Skin of body (tissue), 2 donors: ENCODE results near the gene ANAPC2. TPM values are rescaled to one million over a fixed set of nuclear protein-coding genes. Genes with fewer than 3 reads are reported as not detected.

Source experiments
- DNase-seq: peaks from one replicate; lab custom pipeline; 2025; lab: John Stamatoyannopoulos, UW
- total RNA-seq: library from RNA; depleted of rRNA; stranded (reverse); fragments of >200 nt; gene quantifications from one replicate; pipeline ENCODE4 v1.2.3, GENCODE V29; 2014

ANAPC2 gene
- total RNA-seq, 1 donor from 2014 or later, result 22.0 TPM

GRCh38 chr9:137178201-137178938, 10.0 kb downstream of the ANAPC2 start:
- DNase-seq, result no peak

GRCh38 chr9:137176302-137177182, 11.8 kb downstream of the ANAPC2 start:
- DNase-seq, result no peak

- DNase-seq, result no peak
These were observed 12.9 kb downstream of the ANAPC2 start for GRCh38 chr9:137175345-137175961.

GRCh38 chr9:137174722-137175293, 13.6 kb downstream of the ANAPC2 start:
- no peak for DNase-seq

- no peak for DNase-seq
These were observed 14.3 kb downstream of the ANAPC2 start for GRCh38 chr9:137173796-137174664.

- no peak for DNase-seq
These were observed 15.2 kb downstream of the ANAPC2 start for GRCh38 chr9:137172901-137173795.

- no peak for DNase-seq
These were observed 17.0 kb downstream of the ANAPC2 start for GRCh38 chr9:137171149-137171900.

GRCh38 chr9:137170486-137171148, 17.7 kb downstream of the ANAPC2 start:
- no peak for DNase-seq

- DNase-seq, result no peak
These were observed 18.4 kb downstream of the ANAPC2 start, which contains the start of gene LRRC26 for GRCh38 chr9:137169896-137170358. Gene LRRC26, minus strand, starts transcription at chr9:137170051. Its CDS starts 108 bp downstream, at chr9:137169943.

GRCh38 chr9:137168904-137169856, 19.2 kb downstream of the ANAPC2 start:
- DNase-seq, result no peak

GRCh38 chr9:137168573-137168903, 19.8 kb downstream of the ANAPC2 start:
- no peak for DNase-seq

- DNase-seq, result no peak
These were observed 20.4 kb downstream of the ANAPC2 start for GRCh38 chr9:137167747-137168572.

GRCh38 chr9:137167277-137167746, 21.0 kb downstream of the ANAPC2 start:
- DNase-seq, result no peak

GRCh38 chr9:137166380-137167229, 21.8 kb downstream of the ANAPC2 start:
- no peak for DNase-seq

- DNase-seq, result no peak
These were observed 23.0 kb downstream of the ANAPC2 start for GRCh38 chr9:137165250-137165836.
